Nasal cavity respiratory epithelium epithelial cell of viscerocranial mucosa (primary cell): ENCODE results near the gene GFI1. TPM values are rescaled to one million over a fixed set of nuclear protein-coding genes. Genes with fewer than 3 reads are reported as not detected.

Source experiments
- total RNA-seq: library from RNA; depleted of rRNA; stranded (reverse); fragments of >200 nt; gene quantifications from 2 replicates; pipeline ENCODE4 v1.2.3, GENCODE V29; 2014

The GFI1 gene
- total RNA-seq: under 0.01 TPM in 2 replicates

GRCh38 chr1:92486251-92487077 lies at the start of gene GFI1:
TSS of gene GFI1 (minus strand) at chr1:92486925. CDS start at chr1:92483487, 3,438 bp downstream.

Other genes with a start within 250 kb of the GFI1 start
- 5.5 and 6.2 TPM in 2 replicates for gene GLMN, start 187.9 kb downstream of the GFI1 start, total RNA-seq
- gene RPAP2, start 187.9 kb downstream of the GFI1 start, total RNA-seq: 4.4 and 23.6 TPM in 2 replicates